ENCODE data around the gene SHISA5.
"Not testable (repeated sequence)": the region's sequence is repeated elsewhere in the genome, so short reads cannot be mapped to it uniquely, and the experiment has no call there.

GRCh38 chr3:48461767-48462166 is 42.2 kb downstream of the SHISA5 start:
- TF ChIP-seq, protein P1, sequence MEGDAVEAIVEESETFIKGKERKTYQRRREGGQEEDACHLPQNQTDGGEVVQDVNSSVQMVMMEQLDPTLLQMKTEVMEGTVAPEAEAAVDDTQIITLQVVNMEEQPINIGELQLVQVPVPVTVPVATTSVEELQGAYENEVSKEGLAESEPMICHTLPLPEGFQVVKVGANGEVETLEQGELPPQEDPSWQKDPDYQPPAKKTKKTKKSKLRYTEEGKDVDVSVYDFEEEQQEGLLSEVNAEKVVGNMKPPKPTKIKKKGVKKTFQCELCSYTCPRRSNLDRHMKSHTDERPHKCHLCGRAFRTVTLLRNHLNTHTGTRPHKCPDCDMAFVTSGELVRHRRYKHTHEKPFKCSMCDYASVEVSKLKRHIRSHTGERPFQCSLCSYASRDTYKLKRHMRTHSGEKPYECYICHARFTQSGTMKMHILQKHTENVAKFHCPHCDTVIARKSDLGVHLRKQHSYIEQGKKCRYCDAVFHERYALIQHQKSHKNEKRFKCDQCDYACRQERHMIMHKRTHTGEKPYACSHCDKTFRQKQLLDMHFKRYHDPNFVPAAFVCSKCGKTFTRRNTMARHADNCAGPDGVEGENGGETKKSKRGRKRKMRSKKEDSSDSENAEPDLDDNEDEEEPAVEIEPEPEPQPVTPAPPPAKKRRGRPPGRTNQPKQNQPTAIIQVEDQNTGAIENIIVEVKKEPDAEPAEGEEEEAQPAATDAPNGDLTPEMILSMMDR (IDR thresholded peaks at IDR 0.05) = not testable (repeated sequence)
- not testable (repeated sequence) for TF ChIP-seq POLR2A (IDR thresholded peaks at IDR 0.05)

Measured in testis (tissue), 2 donors.